Activated naive CD4-positive, alpha-beta T cell treated with anti-CD3 and anti-CD28 coated beads, Interleukin-2, amount 50 U/mL, for 24 hours (primary cell): ENCODE measurements around the gene FURIN.

Experiments used
- H3K27ac Mint-ChIP-seq: one replicate; pipeline ENCODE4 v1.8.0; 2021; ENCODE audit warnings: mild to moderate bottlenecking, mixed read lengths
- H3K27me3 Mint-ChIP-seq: one replicate; pipeline ENCODE4 v1.8.0; 2021; ENCODE audit warnings: mixed read lengths
- H3K36me3 Mint-ChIP-seq: one replicate; pipeline ENCODE4 v1.8.0; 2021; ENCODE audit warnings: mixed read lengths
- H3K4me1 Mint-ChIP-seq: one replicate; pipeline ENCODE4 v1.8.0; 2021; ENCODE audit warnings: mixed read lengths
- H3K4me3 Mint-ChIP-seq: one replicate; pipeline ENCODE4 v1.8.0; 2021; ENCODE audit warnings: mild to moderate bottlenecking, mixed read lengths
- H3K9me3 Mint-ChIP-seq: one replicate; pipeline ENCODE4 v1.8.0; 2021; ENCODE audit warnings: mixed read lengths

FURIN gene

DNA sequence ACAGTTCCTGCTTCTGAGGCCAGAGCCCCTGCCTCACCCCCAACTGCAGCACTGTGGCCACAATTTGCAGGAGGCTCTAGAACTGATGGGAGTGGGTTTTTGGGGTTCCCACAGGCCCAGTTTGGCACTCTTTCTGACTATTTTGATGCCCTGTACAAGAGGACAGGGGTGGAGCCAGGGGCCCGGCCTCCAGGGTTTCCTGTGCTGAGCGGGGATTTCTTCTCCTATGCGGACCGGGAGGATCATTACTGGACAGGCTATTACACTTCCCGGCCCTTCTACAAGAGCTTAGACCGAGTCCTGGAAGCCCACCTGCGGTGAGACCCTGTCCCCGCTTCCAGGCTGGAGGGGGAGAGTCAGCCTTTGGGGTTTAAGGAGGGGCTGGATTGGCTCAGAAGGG is 41.6 kb downstream of the FURIN start:
- peaks cover 7% of the 10 kb centered on the region for H3K4me1 Mint-ChIP-seq
- no peaks in the 10 kb centered on the region for H3K9me3 Mint-ChIP-seq
- H3K36me3 Mint-ChIP-seq = peaks cover 18% of the 10 kb centered on the region
- H3K27ac Mint-ChIP-seq = no peak overlapping the region
- H3K27me3 Mint-ChIP-seq = no peaks in the 10 kb centered on the region
- no peak overlapping the region for H3K4me3 Mint-ChIP-seq

DNA sequence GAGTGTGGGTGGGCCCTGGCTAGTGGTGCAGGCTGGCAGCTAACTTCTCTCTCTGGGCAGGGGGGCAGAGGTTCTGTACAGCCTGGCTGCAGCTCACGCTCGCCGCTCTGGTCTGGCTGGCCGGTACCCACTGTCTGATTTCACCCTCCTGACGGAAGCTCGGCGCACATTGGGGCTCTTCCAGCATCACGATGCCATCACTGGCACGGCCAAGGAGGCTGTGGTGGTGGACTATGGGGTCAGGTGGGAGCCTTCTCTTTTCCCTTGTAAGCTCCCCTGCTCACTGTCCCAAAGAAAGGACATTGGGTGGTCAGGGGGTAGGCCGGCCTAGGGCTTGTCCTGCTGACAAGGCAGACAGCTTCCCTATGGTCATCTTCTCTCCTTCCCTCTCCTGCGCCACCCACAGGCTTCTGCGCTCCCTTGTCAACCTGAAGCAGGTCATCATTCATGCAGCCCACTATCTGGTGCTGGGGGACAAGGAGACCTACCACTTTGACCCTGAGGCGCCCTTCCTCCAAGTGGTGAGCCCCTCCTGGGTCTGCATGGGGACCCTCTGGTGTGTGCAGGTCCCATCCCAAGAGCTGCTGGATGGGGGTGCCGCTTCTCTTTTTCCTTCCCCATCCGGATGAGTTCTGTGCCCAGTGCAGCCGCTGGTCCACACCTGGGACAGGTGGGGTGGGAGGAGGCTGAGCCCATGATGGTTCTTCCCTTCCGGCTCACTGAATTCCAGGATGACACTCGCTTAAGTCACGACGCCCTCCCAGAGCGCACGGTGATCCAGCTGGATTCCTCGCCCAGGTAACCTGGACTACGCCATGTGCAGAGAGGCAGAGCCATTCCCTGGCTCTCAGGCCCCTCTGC is 42.3 kb downstream of the FURIN start:
- Mint-ChIP-seq H3K4me3 (no peak overlapping the region), H3K9me3 (no peaks in the 10 kb centered on the region), H3K36me3 (peaks cover 15% of the 10 kb centered on the region), H3K27me3 (no peaks in the 10 kb centered on the region), H3K4me1 (peaks cover 2% of the 10 kb centered on the region), H3K27ac (no peak overlapping the region)

GRCh38 chr15:90911302-90911623 is 42.9 kb downstream of the FURIN start:
- peaks cover 11% of the 10 kb centered on the region for H3K36me3 Mint-ChIP-seq
- no peak overlapping the region for H3K27ac Mint-ChIP-seq
- H3K9me3 Mint-ChIP-seq = no peaks in the 10 kb centered on the region
- H3K27me3 Mint-ChIP-seq = no peaks in the 10 kb centered on the region
- no peaks in the 10 kb centered on the region for H3K4me1 Mint-ChIP-seq
- H3K4me3 Mint-ChIP-seq = no peak overlapping the region

GRCh38 chr15:90911906-90912769 is 43.8 kb downstream of the FURIN start:
- Mint-ChIP-seq H3K9me3 (no peaks in the 10 kb centered on the region), H3K27me3 (no peaks in the 10 kb centered on the region), H3K27ac (no peak overlapping the region), H3K4me1 (no peaks in the 10 kb centered on the region), H3K36me3 (peaks cover 13% of the 10 kb centered on the region), H3K4me3 (no peak overlapping the region)

DNA sequence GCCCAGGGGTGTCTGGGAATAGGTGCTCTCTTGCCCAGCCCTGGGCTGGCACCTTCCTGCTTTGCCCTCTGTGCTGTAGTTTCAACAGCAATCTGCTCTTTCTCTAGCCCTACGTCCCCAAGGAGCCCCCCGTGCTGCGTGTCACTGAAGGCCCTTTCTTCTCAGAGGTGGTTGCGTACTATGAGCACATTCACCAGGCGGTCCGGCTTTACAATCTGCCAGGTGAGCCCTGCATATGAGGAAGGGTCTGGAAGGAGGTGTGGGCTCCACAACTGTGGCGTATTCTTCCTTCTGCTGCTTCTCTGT is 44.3 kb downstream of the FURIN start:
- Mint-ChIP-seq H3K27ac (no peak overlapping the region), H3K36me3 (peaks cover 16% of the 10 kb centered on the region), H3K4me1 (no peaks in the 10 kb centered on the region), H3K4me3 (no peak overlapping the region), H3K27me3 (no peaks in the 10 kb centered on the region), H3K9me3 (no peaks in the 10 kb centered on the region)

GRCh38 chr15:90913398-90913944 is 45.1 kb downstream of the FURIN start:
- H3K4me1 Mint-ChIP-seq = no peaks in the 10 kb centered on the region
- no peak overlapping the region for H3K27ac Mint-ChIP-seq
- no peaks in the 10 kb centered on the region for H3K9me3 Mint-ChIP-seq
- H3K27me3 Mint-ChIP-seq = no peaks in the 10 kb centered on the region
- no peak overlapping the region for H3K4me3 Mint-ChIP-seq
- H3K36me3 Mint-ChIP-seq = peaks cover 12% of the 10 kb centered on the region

GRCh38 chr15:90914305-90915080 is 46.1 kb downstream of the FURIN start:
- Mint-ChIP-seq H3K36me3 (peaks cover 12% of the 10 kb centered on the region), H3K27ac (no peak overlapping the region), H3K4me3 (no peak overlapping the region), H3K27me3 (no peaks in the 10 kb centered on the region), H3K4me1 (no peaks in the 10 kb centered on the region), H3K9me3 (no peaks in the 10 kb centered on the region)

DNA sequence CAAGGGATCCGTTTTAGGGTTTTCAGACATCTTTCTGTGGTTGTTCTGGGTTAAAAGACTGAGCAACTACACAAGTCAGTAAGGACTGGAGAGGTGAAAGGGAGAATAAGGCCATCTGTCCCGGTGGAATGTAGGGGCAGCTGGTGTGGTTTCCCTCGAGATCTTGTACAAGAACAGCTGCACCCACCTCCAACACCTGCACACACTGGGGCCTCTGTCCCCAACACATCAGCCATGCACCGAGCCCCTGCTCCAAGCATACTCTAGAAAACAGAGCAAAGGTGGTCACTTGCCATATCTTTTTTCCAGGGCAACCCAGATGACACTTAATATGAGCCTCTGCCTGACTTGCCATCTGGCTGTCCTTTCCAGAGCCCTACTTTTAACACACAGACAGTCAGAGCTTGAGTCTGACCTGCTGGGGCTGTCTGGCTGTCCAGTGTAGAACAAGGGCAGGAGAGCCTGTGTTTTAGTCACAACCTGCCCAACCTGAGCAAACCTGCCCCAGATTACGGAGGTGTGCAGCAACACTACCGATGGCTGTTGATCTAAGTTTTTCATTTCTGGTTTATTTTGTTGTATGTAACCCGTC is 46.9 kb downstream of the FURIN start:
- no peaks in the 10 kb centered on the region for H3K4me1 Mint-ChIP-seq

DNA sequence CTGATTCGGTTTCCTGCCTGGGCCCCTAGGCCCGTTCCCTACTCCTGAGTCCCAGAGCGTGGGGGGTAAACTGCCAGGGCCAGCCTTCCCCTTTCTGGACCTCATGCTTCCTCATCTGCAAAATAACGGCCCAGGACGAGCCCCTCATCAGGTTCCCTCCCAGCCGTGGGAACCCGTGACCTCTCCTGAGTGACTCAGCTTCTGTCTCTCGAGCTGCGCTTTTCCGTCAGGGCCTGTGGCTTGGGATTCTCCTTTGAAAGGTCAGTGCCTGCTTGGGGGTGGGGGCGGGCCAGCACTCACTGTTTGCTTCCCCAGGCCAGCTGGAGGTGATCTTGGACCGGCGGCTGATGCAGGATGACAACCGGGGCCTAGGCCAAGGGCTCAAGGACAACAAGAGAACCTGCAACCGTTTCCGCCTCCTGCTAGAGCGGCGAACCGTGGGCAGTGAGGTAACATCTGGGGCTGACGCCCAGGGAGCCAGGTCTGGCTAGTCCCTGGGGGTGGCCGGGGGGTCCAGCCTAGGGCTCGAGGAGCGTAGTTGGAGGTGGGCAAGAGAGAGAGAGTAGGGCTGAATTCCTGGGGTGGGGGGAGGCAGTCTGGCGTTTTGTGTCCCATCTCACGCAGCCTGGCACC is 47.5 kb downstream of the FURIN start:
- Mint-ChIP-seq H3K9me3 (no peaks in the 10 kb centered on the region), H3K36me3 (peaks cover 18% of the 10 kb centered on the region), H3K27me3 (no peaks in the 10 kb centered on the region), H3K4me3 (no peak overlapping the region), H3K4me1 (no peaks in the 10 kb centered on the region), H3K27ac (no peak overlapping the region)

More for the DNA sequence above, 46.9 kb downstream of the FURIN start:
- no peaks in the 10 kb centered on the region for H3K27me3 Mint-ChIP-seq
- H3K27ac Mint-ChIP-seq = no peak overlapping the region
- no peak overlapping the region for H3K4me3 Mint-ChIP-seq
- peaks cover 18% of the 10 kb centered on the region for H3K36me3 Mint-ChIP-seq
- no peaks in the 10 kb centered on the region for H3K9me3 Mint-ChIP-seq

DNA sequence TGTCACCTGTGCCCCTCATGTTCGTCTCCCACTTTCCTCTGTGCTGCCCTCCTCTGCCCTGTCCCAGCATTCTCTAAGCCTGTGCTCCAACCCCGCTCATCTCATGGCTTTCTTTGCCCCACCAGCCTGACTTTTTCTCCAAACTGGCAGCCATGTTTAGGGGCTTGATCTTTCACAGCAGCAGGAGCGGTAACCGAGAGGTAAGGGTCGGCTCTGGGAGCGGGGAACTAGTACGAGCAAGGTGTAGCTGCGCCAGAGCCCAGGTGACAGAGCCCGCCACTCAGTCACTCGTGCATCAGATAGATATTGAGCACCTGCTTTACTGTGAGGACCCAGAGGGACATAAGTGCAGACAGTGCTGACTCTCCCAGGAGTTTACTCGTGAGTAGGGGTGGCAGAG is 48.1 kb downstream of the FURIN start:
- Mint-ChIP-seq H3K27me3 (no peaks in the 10 kb centered on the region), H3K9me3 (no peaks in the 10 kb centered on the region), H3K27ac (no peak overlapping the region), H3K4me1 (no peaks in the 10 kb centered on the region), H3K4me3 (no peak overlapping the region), H3K36me3 (peaks cover 18% of the 10 kb centered on the region)

DNA sequence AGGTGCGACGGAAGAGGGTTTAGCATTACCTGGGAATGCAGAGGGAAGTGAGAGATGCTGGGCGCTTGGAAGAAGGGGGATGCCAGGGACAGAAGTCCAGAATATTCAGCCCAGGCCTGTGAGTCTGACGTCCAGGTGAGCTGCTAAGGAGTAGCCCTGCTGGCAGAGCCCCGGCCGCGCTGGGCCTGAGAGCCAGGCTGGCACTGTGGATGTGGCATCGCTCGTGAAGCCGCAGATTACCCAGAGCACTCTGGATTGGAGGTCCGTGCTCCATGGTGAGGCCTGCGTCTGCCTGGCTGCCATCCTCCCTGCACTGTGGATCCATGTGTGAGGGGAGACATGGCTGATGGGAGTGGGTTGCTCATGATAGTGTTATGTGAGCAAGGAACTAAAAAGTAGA is 49.2 kb downstream of the FURIN start:
- Mint-ChIP-seq H3K4me1 (no peaks in the 10 kb centered on the region), H3K27me3 (no peaks in the 10 kb centered on the region), H3K4me3 (no peak overlapping the region), H3K36me3 (peaks cover 18% of the 10 kb centered on the region), H3K27ac (no peak overlapping the region), H3K9me3 (no peaks in the 10 kb centered on the region)

- H3K4me1 Mint-ChIP-seq = no peaks in the 10 kb centered on the region
- no peak overlapping the region for H3K4me3 Mint-ChIP-seq
- H3K9me3 Mint-ChIP-seq = no peaks in the 10 kb centered on the region
- H3K36me3 Mint-ChIP-seq = peaks cover 18% of the 10 kb centered on the region
- H3K27me3 Mint-ChIP-seq = no peaks in the 10 kb centered on the region
- no peak overlapping the region for H3K27ac Mint-ChIP-seq
Measured at GRCh38 chr15:90918034-90918788, 49.8 kb downstream of the FURIN start.

GRCh38 chr15:90918835-90919234 is 50.4 kb downstream of the FURIN start:
- Mint-ChIP-seq H3K27me3 (no peaks in the 10 kb centered on the region), H3K9me3 (no peaks in the 10 kb centered on the region), H3K27ac (no peak overlapping the region), H3K36me3 (peaks cover 12% of the 10 kb centered on the region), H3K4me3 (no peak overlapping the region), H3K4me1 (no peaks in the 10 kb centered on the region)

- Mint-ChIP-seq H3K4me1 (no peaks in the 10 kb centered on the region), H3K27me3 (no peaks in the 10 kb centered on the region), H3K27ac (peak overlapping the region; percentile 7), H3K4me3 (no peak overlapping the region), H3K9me3 (no peaks in the 10 kb centered on the region), H3K36me3 (peaks cover 8% of the 10 kb centered on the region)
Measured at GRCh38 chr15:90921887-90922286, 53.5 kb downstream of the FURIN start.
